ENCODE results near the gene DMD.

GRCh38 chrX:31714797-31715196 is 1496.6 kb downstream of the DMD start:
- TF ChIP-seq EZH2 (IDR thresholded peaks at IDR 0.05), result no peak
- TF ChIP-seq POLR2AphosphoS5 (IDR thresholded peaks at IDR 0.05; ENCODE audit: borderline replicate concordance, low read depth, low read length), result no peak
- no peak for TF ChIP-seq FOXP2 (optimal IDR thresholded peaks at IDR 0.05; ENCODE audit: control extremely low read depth, extremely low read length, insufficient read depth)
